GM13976 (cell line): Measurements from ENCODE around the gene LARP4.
A peak's percentile ranks its signal among the peaks of the same experiment; 100 is the strongest.

Experiments used
- DNase-seq: peaks from one replicate; pipeline ENCODE4 v3.0.0; 2012; ENCODE audit warnings: low spot score
- CTCF ChIP-seq: IDR thresholded peaks from 2 replicates; pipeline ENCODE4 v1.5.1; 2012; ENCODE audit warnings: borderline replicate concordance, mild to moderate bottlenecking; ENCODE audit not compliant: insufficient read depth; ENCODE audit errors: extremely low read depth, missing control alignments, control extremely low read depth
- in situ Hi-C: fragments of 300-500 bp; cut with MboI; formaldehyde crosslinking; loops from one replicate; pipeline ENCODE4 v1.12.0; 2022; ENCODE audit warnings: low sequenced_read_pairs, mixed read lengths, inconsistent platforms; ENCODE audit not compliant: unreplicated experiment

The LARP4 gene

GRCh38 chr12:50401500-50402081 is 906 bp downstream of the LARP4 start:
- in situ Hi-C loops, result no loop called here
- DNase-seq, result peak; percentile 29
- no peak for TF ChIP-seq CTCF

GRCh38 chr12:50402264-50403000 is 1.7 kb downstream of the LARP4 start:
- no peak for TF ChIP-seq CTCF
- in situ Hi-C loops, result no loop called here
- DNase-seq, result no peak

GRCh38 chr12:50403001-50403440 is 2.3 kb downstream of the LARP4 start:
- no peak for DNase-seq
- in situ Hi-C loops, result no loop called here
- no peak for TF ChIP-seq CTCF

- DNase-seq, result no peak
- TF ChIP-seq CTCF, result no peak
- in situ Hi-C loops, result no loop called here
These were observed 3.6 kb downstream of the LARP4 start for GRCh38 chr12:50404307-50404706.

- DNase-seq, result no peak
- TF ChIP-seq CTCF, result no peak
- in situ Hi-C loops, result no loop called here
These were observed 10.5 kb downstream of the LARP4 start for GRCh38 chr12:50411051-50411660.

GRCh38 chr12:50415899-50416479 is 15.3 kb downstream of the LARP4 start:
- TF ChIP-seq CTCF, result no peak
- in situ Hi-C loops, result no loop called here

More at GRCh38 chr12:50415899-50416479, 15.3 kb downstream of the LARP4 start:
- no peak for DNase-seq
